Spleen (tissue), 11 donors: Measurements from ENCODE around the gene KDM4E. TPM values are rescaled to one million over a fixed set of nuclear protein-coding genes. Genes with fewer than 3 reads are reported as not detected.
"Not testable (repeated sequence)": the region's sequence is repeated elsewhere in the genome, so short reads cannot be mapped to it uniquely, and the experiment has no call there.

Experiments used
- DNase-seq: peaks from one replicate; pipeline ENCODE4 v3.0.0-alpha.2; 2020
- H3K27ac ChIP-seq, 8 donors: fragments of 200-600 bp; sonication (generic) in 7 of 8; 1 replicate in 4 of 8; 2 replicates in 4 of 8; pipeline versions ENCODE4 v1.5.0 to v1.8.0; 2016 to 2021; ENCODE audit warnings: inconsistent platforms in 4 of 8, mild to moderate bottlenecking in 4 of 8, moderate library complexity in 1 of 8
- H3K27me3 ChIP-seq, 7 donors: fragments of 200-600 bp; sonication (generic) in 6 of 7; replicated peaks in 1 of 7; 1 replicate in 4 of 7; 2 replicates in 3 of 7; pipeline versions ENCODE4 v1.5.0 to v1.8.0; 2016 to 2021; ENCODE audit warnings: inconsistent platforms in 3 of 7, mild to moderate bottlenecking in 1 of 7
- H3K36me3 ChIP-seq, 6 donors: fragments of 200-600 bp; sonication (generic) in 5 of 6; 1 replicate in 4 of 6; 2 replicates in 2 of 6; pipeline versions ENCODE4 v1.5.0 to v1.8.0; 2016 to 2021; ENCODE audit warnings: inconsistent platforms in 2 of 6
- H3K4me1 ChIP-seq, 6 donors: fragments of 200-600 bp; sonication (generic) in 5 of 6; 1 replicate in 3 of 6; 2 replicates in 3 of 6; pipeline versions ENCODE4 v1.5.0 to v1.8.0; 2016 to 2021; ENCODE audit warnings: inconsistent platforms in 3 of 6
- H3K4me3 ChIP-seq, 8 donors: fragments of 200-600 bp; sonication (generic) in 7 of 8; 1 replicate in 4 of 8; 2 replicates in 4 of 8; pipeline versions ENCODE4 v1.5.0 to v1.8.0; 2016 to 2021; ENCODE audit warnings: inconsistent platforms in 4 of 8, mild to moderate bottlenecking in 4 of 8, moderate library complexity in 2 of 8
- H3K9me3 ChIP-seq, 8 donors: fragments of 200-600 bp; sonication (generic) in 7 of 8; 1 replicate in 4 of 8; 2 replicates in 4 of 8; pipeline versions ENCODE4 v1.5.0 to v1.8.0; 2016 to 2021; ENCODE audit warnings: inconsistent platforms in 4 of 8
- POLR2A ChIP-seq, 3 donors: fragments of 450-650 bp; IDR thresholded peaks; one replicate each; pipeline ENCODE4 v1.5.1; 2017; ENCODE audit warnings: antibody characterized with exemption in 3 of 3, mild to moderate bottlenecking in 1 of 3
- POLR2AphosphoS5 ChIP-seq, 3 donors: sonication (generic); formaldehyde crosslinking; IDR thresholded peaks; one replicate each; pipeline ENCODE4 v1.5.1; 2017; ENCODE audit warnings: antibody characterized with exemption in 3 of 3
- WGBS, 5 donors: extraction: QIAGEN DNeasy Blood & Tissue Kit in 3 of 5; methylation state at CpG; one replicate each; pipeline versions ENCODE4 v1.1.5 to v1.1.7; 2013 to 2018; 5-methylcytosine and 5-hydroxymethylcytosine counted together
- intact Hi-C: fragments of 100-400 bp; cut with DNase I; formaldehyde crosslinking; loops from one replicate; pipeline ENCODE4 v1.15.0; 2023; ENCODE audit warnings: low total_unique reads
- polyA plus RNA-seq, 3 donors: library from polyadenylated mRNA; stranded (reverse); fragments of 200-250 nt; gene quantifications; one replicate each; pipeline ENCODE4 v1.2.1, GENCODE V29; 2013
- total RNA-seq, 7 donors: library from RNA; depleted of rRNA in 3 of 7; stranded (reverse); fragments of >200 nt in 3 of 7; fragmentation: NEBNext Ultra II Directional in 4 of 7; extraction: Animal tissue kit (Norgen Biotek cat#: 25700) in 4 of 7; gene quantifications; one replicate each; pipeline versions ENCODE4 v1.1.0 to v1.2.1, GENCODE V29; 2016 to 2021
- TF ChIP-seq, protein P1 (sequence below), 11 experiments: fragments of 200-600 bp in 7 of 11; fragments of 450-650 bp in 4 of 11; sonication (generic) in 4 of 11; IDR thresholded peaks in 8 of 11; conservative IDR thresholded peaks in 3 of 11; 1 replicate in 7 of 11; 2 replicates in 4 of 11; pipeline versions ENCODE4 v1.4.0 to v1.8.0; 2016 to 2021; ENCODE audit warnings: antibody characterized with exemption in 11 of 11, inconsistent platforms in 4 of 11, mild to moderate bottlenecking in 1 of 11
- donor health status: healthy with polysubstance abuse.
- donor health status: DM: no; HTN: no; CAD: no; lungs with moderate emphysema.
- donor health status: DM: no; HTN: no; CAD: no.
- donor health status: Bipolar disorder and iron deficiency.
- donor health status: healthy.
- donor health status: DM: no; HTN: no; CAD: no.
- donor health status: DM: yes; HTN: yes; CAD: no.

KDM4E gene
- total and polyA plus RNA-seq, 10 donors, result not detected

DNA sequence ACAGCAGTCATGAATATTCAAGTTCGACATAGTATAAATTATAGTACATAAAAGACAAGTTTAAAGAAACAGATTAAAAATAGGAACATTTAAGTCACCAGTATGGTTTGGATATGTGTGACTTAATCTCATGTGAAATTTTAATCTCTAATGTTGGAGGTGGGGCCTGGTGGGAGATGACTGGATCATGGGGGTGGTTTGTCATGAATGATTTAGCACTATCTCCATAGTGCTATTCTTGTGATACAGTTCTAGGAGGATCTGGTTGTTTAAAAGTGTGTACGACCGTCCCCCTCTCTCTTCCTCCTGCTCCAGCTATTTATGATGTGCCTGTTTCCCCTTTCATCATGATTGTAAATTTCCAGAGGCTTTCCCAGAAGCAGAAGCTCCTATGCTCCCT, 3.3 kb downstream of the KDM4E start:
- Histone ChIP-seq H3K4me3 (no peak overlapping the region), H3K4me1 (no peaks in the 10 kb centered on the region), H3K27ac (no peak overlapping the region), H3K36me3 (no peaks in the 10 kb centered on the region), H3K27me3 (no peaks in the 10 kb centered on the region), H3K9me3 (no peaks in the 10 kb centered on the region)
- no peak for DNase-seq
- TF ChIP-seq POLR2AphosphoS5 (IDR thresholded peaks at IDR 0.05) (no peak), POLR2A (IDR thresholded peaks at IDR 0.05) (no peak)
- TF ChIP-seq, protein P1, sequence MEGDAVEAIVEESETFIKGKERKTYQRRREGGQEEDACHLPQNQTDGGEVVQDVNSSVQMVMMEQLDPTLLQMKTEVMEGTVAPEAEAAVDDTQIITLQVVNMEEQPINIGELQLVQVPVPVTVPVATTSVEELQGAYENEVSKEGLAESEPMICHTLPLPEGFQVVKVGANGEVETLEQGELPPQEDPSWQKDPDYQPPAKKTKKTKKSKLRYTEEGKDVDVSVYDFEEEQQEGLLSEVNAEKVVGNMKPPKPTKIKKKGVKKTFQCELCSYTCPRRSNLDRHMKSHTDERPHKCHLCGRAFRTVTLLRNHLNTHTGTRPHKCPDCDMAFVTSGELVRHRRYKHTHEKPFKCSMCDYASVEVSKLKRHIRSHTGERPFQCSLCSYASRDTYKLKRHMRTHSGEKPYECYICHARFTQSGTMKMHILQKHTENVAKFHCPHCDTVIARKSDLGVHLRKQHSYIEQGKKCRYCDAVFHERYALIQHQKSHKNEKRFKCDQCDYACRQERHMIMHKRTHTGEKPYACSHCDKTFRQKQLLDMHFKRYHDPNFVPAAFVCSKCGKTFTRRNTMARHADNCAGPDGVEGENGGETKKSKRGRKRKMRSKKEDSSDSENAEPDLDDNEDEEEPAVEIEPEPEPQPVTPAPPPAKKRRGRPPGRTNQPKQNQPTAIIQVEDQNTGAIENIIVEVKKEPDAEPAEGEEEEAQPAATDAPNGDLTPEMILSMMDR (IDR thresholded peaks at IDR 0.05 in 8 of 11, conservative IDR thresholded peaks at IDR 0.05 in 3 of 11), result no peak
- intact Hi-C loops, result no loop called here
- WGBS, 5 donors, result 78 to 95% (median 87%) methylated on average over 3 of the region's 3 CpGs

DNA sequence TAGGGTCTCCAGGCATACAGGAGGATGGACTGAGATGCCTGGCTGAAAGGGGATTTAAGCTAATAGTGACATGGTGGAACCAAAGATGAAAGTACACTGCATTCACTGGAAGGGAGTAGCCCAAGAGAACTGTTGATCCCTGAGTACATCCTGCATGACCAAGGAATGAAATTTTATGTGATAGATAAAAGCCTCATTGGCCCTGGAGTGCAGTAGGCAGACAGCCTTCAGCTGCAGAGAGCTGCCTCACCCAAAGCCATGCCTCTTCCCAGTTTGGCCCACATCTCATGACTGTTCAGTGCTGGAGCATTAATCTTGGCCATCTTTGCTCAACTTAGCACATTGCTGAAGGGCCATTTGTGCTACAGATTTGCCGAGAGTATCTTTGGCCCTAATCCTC, 8.0 kb downstream of the KDM4E start:
- peaks cover 0 to 19% (median 14%) of the 10 kb centered on the region in 7 donors for H3K27me3 ChIP-seq
- WGBS, 5 donors, result 84 to 100% (median 95%) methylated on average over 1 of the region's 1 CpG
- no peaks in the 10 kb centered on the region for H3K36me3 ChIP-seq
- no peak for TF ChIP-seq POLR2A (IDR thresholded peaks at IDR 0.05)
- TF ChIP-seq, protein P1 (IDR thresholded peaks at IDR 0.05 in 8 of 11, conservative IDR thresholded peaks at IDR 0.05 in 3 of 11), result no peak
- no peak for TF ChIP-seq POLR2AphosphoS5 (IDR thresholded peaks at IDR 0.05)
- no peak overlapping the region for H3K4me3 ChIP-seq
- H3K27ac ChIP-seq, result no peak overlapping the region
- no peak for DNase-seq
- H3K9me3 ChIP-seq, result no peaks in the 10 kb centered on the region
- no peaks in the 10 kb centered on the region for H3K4me1 ChIP-seq
- intact Hi-C loops, result no loop called here

DNA sequence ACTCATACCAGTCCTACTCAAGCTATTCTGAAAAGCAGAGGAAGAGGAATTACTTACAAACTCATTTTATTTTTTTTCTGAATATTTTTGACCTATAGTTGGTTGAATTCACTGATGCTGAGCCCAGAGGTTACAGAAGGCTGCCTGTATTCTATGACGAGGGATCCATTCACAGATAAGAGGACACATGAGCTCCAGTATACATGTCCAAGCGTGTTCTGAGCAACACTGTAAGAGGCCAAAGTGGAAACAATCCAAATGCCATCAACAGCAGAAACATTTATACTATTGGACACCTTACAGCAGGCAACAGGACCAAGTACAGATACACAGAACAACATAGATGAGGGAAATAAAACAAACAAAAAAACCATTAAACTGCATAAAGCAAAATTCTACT, 10.3 kb downstream of the KDM4E start:
- Histone ChIP-seq H3K4me3 (no peak overlapping the region), H3K4me1 (no peaks in the 10 kb centered on the region), H3K36me3 (no peaks in the 10 kb centered on the region), H3K27ac (no peak overlapping the region), H3K27me3 (peaks cover 0 to 24% (median 14%) of the 10 kb centered on the region in 7 donors), H3K9me3 (no peaks in the 10 kb centered on the region)
- DNase-seq, result no peak
- intact Hi-C loops, result no loop called here
- WGBS, 5 donors, result 78 to 91% (median 86%) methylated on average over 2 of the region's 2 CpGs
- TF ChIP-seq POLR2A (IDR thresholded peaks at IDR 0.05), result no peak
- TF ChIP-seq, protein P1 (IDR thresholded peaks at IDR 0.05 in 8 of 11, conservative IDR thresholded peaks at IDR 0.05 in 3 of 11), result no peak
- TF ChIP-seq POLR2AphosphoS5 (IDR thresholded peaks at IDR 0.05), result no peak

DNA sequence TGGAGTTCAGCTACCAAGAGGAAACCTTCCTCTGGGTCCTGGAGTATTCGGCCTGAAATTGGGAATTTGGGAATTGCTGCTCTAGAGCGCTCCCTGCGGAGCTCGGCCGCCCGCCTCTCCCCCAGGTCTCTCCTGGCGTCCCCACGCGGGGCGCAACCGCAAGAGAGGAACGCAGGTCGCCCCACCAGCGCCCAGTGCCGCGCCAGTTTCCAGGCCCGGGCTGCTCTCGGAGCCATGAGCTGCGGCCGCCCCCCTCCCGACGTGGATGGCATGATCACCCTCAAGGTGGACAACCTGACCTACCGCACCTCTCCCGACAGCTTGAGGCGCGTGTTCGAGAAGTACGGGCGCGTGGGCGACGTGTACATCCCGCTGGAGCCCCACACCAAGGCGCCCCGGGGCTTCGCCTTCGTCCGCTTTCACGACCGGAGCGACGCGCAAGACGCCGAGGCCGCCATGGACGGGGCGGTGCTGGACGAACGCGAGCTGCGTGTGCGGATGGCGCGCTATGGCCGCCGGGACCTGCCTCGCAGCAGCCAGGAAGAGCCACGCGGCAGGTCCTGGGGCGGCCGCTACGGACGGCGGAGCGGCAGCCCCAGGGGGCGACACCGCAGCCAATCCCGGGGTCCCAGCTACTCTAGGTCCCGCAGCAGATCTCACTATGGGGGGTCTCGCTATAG, 12.4 kb downstream of the KDM4E start:
- H3K9me3 ChIP-seq, H3K4me1 ChIP-seq, intact Hi-C loops, H3K36me3 ChIP-seq: not testable (repeated sequence)
- Histone ChIP-seq H3K27ac (peak overlapping the region in 1 of 8 donors; percentile 14), H3K27me3 (peaks cover 0 to 33% (median 14%) of the 10 kb centered on the region in 7 donors), H3K4me3 (peak overlapping the region; percentile 3 to 61 (median 22))
- TF ChIP-seq POLR2AphosphoS5 (IDR thresholded peaks at IDR 0.05), result peak in 2 of 3 donors; percentile 27 to 49
- TF ChIP-seq, protein P1 (IDR thresholded peaks at IDR 0.05 in 8 of 11, conservative IDR thresholded peaks at IDR 0.05 in 3 of 11), result peak in 1 of 11 experiments; percentile 23
- DNase-seq, result peak; percentile 80
- 22 to 54% (median 38%) methylated on average over 18 to 71 of the region's 71 CpGs for WGBS, 5 donors
